Measurements from ENCODE around the gene INPP5D.

DNA sequence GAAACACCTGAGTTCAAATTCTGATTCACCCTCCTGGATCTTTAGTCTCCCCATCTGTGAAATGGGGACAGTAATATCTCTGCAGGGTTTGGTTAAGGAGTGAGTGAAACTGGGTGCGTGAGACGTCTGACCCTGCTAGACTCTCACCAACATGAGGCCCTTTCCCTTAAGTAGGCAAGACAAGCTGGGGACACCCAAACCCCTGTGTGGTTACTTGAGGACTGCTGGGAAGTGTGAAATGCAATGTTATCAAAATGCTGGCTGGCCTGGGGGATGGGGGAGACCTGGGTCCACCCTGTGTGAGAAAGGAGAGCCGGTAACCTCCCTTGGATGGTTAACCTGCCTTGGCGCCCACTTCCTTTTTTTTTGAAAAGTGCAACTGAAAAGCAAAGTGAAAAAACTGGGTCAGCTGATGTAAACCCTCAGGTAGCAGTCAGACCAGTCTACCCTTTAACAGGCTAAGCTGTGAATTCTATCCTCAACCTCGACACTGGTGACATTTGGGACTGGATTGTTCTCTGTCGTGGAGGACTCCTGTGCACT is 82.3 kb downstream of the INPP5D start:
- TF ChIP-seq, protein P1, sequence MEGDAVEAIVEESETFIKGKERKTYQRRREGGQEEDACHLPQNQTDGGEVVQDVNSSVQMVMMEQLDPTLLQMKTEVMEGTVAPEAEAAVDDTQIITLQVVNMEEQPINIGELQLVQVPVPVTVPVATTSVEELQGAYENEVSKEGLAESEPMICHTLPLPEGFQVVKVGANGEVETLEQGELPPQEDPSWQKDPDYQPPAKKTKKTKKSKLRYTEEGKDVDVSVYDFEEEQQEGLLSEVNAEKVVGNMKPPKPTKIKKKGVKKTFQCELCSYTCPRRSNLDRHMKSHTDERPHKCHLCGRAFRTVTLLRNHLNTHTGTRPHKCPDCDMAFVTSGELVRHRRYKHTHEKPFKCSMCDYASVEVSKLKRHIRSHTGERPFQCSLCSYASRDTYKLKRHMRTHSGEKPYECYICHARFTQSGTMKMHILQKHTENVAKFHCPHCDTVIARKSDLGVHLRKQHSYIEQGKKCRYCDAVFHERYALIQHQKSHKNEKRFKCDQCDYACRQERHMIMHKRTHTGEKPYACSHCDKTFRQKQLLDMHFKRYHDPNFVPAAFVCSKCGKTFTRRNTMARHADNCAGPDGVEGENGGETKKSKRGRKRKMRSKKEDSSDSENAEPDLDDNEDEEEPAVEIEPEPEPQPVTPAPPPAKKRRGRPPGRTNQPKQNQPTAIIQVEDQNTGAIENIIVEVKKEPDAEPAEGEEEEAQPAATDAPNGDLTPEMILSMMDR (IDR thresholded peaks at IDR 0.05), result no peak
- TF ChIP-seq POLR2A (IDR thresholded peaks at IDR 0.05), result no peak

All from testis (tissue), 2 donors.